ENCODE measurements around the gene DOCK10.

Gene DOCK10

DNA sequence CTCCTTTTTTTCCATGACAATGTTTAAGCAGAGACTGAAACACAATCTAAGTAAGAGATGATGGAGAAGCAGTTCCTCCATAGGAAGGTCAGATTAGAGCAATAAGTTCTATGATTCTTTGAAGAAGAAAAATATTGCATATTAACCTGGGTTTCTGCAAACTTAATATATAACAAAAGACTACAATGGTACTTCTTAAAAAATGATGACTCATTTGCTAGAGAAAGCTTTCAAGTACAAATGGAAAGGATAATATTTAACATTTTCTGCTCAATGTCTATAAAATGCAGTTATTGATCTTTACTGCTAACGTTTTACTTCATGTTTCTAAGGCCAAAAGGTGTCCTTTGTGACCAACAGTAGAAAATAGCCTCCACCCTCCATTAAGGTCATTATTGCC lies 158.6 kb downstream of the DOCK10 start:
- no peak for DNase-seq (ENCODE audit: low read depth)
- TF ChIP-seq, protein P1, sequence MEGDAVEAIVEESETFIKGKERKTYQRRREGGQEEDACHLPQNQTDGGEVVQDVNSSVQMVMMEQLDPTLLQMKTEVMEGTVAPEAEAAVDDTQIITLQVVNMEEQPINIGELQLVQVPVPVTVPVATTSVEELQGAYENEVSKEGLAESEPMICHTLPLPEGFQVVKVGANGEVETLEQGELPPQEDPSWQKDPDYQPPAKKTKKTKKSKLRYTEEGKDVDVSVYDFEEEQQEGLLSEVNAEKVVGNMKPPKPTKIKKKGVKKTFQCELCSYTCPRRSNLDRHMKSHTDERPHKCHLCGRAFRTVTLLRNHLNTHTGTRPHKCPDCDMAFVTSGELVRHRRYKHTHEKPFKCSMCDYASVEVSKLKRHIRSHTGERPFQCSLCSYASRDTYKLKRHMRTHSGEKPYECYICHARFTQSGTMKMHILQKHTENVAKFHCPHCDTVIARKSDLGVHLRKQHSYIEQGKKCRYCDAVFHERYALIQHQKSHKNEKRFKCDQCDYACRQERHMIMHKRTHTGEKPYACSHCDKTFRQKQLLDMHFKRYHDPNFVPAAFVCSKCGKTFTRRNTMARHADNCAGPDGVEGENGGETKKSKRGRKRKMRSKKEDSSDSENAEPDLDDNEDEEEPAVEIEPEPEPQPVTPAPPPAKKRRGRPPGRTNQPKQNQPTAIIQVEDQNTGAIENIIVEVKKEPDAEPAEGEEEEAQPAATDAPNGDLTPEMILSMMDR (conservative IDR thresholded peaks at IDR 0.05; ENCODE audit: low read length): no peak
- H3K4me3 ChIP-seq (ENCODE audit: low read length): no peak overlapping the region

DNA sequence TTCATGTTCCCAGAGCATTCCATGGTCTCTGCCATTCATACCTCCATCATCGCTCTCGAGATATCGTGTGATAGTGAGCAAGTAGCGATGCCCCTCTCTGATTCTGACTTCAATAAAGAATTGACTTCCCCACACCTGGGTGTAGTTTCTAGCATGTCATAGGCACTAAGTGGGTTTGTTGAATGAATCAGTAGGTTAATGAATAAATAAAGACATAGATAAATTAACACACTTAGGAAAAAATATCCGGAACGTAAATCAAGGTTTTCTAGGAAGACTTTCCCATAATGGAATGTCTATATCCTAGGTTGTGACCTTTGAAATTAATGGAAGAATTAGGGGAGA lies 159.1 kb downstream of the DOCK10 start:
- H3K4me3 ChIP-seq (ENCODE audit: low read length): no peak overlapping the region
- DNase-seq (ENCODE audit: low read depth): no peak
- TF ChIP-seq, protein P1 (conservative IDR thresholded peaks at IDR 0.05; ENCODE audit: low read length): no peak

DNA sequence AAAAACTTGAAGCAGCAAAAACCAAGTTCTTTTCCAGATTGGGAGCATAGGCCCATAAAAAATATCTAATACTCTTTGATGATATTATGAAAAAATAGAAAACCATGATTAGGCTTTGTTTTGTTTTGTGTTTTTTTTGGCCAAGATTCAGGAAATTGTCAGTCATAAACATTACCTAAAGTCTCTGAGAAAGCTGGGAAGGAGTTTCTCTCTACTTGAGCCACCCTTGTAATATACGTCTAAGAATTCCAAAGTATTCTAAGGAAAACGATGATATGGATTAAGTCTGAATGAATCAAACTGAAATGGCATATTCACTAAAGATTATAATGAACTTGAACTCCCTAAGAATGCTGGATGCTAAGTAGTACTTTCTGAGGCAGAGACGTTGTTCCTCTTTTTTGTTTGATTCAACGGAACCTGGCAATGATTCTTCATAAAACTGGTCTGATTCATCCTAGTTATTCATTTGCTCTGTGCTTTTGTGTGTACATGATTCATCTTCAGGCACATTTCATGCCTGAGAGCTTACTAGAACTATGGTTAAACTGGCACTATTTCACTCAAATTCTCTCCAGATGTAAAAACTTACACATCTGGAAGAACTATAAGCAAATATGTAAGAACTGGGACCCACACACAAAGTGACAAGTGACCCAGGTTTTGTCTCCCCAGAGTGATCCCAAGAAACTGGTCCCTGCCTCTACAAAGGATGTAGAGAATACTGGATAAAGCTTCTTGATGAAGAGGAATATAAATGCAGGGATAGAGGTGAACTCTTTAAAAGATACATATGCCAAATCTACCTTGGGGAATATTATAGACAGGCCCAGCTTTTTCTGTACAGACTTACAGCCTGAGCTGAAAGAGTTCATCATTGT lies 159.7 kb downstream of the DOCK10 start:
- peak; percentile 95 for DNase-seq (ENCODE audit: low read depth)
- H3K4me3 ChIP-seq (ENCODE audit: low read length): no peak overlapping the region
- TF ChIP-seq, protein P1 (conservative IDR thresholded peaks at IDR 0.05; ENCODE audit: low read length): no peak

DNA sequence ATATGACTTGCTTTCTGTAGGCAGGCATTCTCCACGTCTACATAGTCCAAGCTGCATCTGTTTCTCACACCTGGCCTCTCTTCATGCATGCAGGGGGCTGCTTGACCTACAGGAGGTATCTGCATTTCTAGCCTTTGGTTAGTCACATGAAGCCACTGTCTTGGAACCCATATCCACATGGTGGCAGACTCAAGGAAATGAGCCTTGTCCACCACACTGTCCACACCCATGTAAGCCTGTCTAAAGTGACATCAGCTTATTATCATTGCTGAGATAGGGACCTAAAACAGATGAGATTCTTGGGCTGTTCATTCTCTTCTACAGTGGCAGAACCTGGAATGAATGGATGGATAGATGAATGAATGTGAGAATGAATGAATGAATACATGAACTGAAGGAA lies 160.4 kb downstream of the DOCK10 start:
- TF ChIP-seq, protein P1 (conservative IDR thresholded peaks at IDR 0.05; ENCODE audit: low read length): no peak
- H3K4me3 ChIP-seq (ENCODE audit: low read length): no peak overlapping the region
- DNase-seq (ENCODE audit: low read depth): no peak

- TF ChIP-seq, protein P1 (conservative IDR thresholded peaks at IDR 0.05; ENCODE audit: low read length): no peak
- H3K4me3 ChIP-seq (ENCODE audit: low read length): no peak overlapping the region
- no peak for DNase-seq (ENCODE audit: low read depth)
Measured at GRCh38 chr2:224876522-224876921, 165.7 kb downstream of the DOCK10 start.

GRCh38 chr2:224875841-224876240 lies 166.4 kb downstream of the DOCK10 start:
- DNase-seq (ENCODE audit: low read depth): no peak
- TF ChIP-seq, protein P1 (conservative IDR thresholded peaks at IDR 0.05; ENCODE audit: low read length): no peak
- no peak overlapping the region for H3K4me3 ChIP-seq (ENCODE audit: low read length)

DNA sequence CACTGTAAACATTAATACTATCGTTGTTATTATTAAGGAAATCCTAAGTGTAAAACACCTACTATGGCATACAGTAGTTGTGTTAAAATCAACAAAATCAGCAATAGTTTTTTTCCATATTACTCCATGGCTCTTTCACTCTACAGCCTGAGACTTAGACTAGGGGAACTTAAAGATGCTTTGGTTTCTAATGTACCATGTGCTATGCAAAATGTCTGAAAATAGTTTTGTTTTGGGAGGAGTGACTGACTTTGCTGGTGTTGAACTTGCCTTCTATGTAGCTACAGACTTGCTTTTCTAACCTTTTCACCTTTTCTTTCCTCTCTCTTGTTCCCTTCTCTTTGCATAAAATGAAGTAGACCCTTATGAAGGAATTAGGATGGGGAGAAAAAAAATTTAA lies 167.1 kb downstream of the DOCK10 start:
- no peak for DNase-seq (ENCODE audit: low read depth)
- TF ChIP-seq, protein P1 (conservative IDR thresholded peaks at IDR 0.05; ENCODE audit: low read length): no peak
- H3K4me3 ChIP-seq (ENCODE audit: low read length): no peak overlapping the region
